ENCODE measurements around the gene FAM171A1.

FAM171A1 gene

GRCh38 chr10:15331461-15331860, 39.6 kb downstream of the FAM171A1 start:
- no peak overlapping the region for H3K4me3 ChIP-seq (ENCODE audit: control insufficient read depth, low read depth, low read length)
- no peak for TF ChIP-seq CTCF (IDR thresholded peaks at IDR 0.05; ENCODE audit: control insufficient read depth, insufficient read depth, low read depth, low read length, missing control alignments)
- DNase-seq (ENCODE audit: low read depth) = no peak

- no peak for DNase-seq (ENCODE audit: low read depth)
- no peak for TF ChIP-seq CTCF (IDR thresholded peaks at IDR 0.05; ENCODE audit: control insufficient read depth, insufficient read depth, low read depth, low read length, missing control alignments)
- no peak overlapping the region for H3K4me3 ChIP-seq (ENCODE audit: control insufficient read depth, low read depth, low read length)
These were observed 41.7 kb downstream of the FAM171A1 start for GRCh38 chr10:15329437-15329836.

- H3K4me3 ChIP-seq (ENCODE audit: control insufficient read depth, low read depth, low read length) = no peak overlapping the region
- DNase-seq (ENCODE audit: low read depth) = no peak
- TF ChIP-seq CTCF (IDR thresholded peaks at IDR 0.05; ENCODE audit: control insufficient read depth, insufficient read depth, low read depth, low read length, missing control alignments) = no peak
These were observed 45.2 kb downstream of the FAM171A1 start for GRCh38 chr10:15325944-15326284.

- DNase-seq (ENCODE audit: low read depth) = no peak
- TF ChIP-seq CTCF (IDR thresholded peaks at IDR 0.05; ENCODE audit: control insufficient read depth, insufficient read depth, low read depth, low read length, missing control alignments) = no peak
- H3K4me3 ChIP-seq (ENCODE audit: control insufficient read depth, low read depth, low read length) = no peak overlapping the region
These were observed 45.7 kb downstream of the FAM171A1 start for GRCh38 chr10:15325243-15325943.

- no peak overlapping the region for H3K4me3 ChIP-seq (ENCODE audit: control insufficient read depth, low read depth, low read length)
- TF ChIP-seq CTCF (IDR thresholded peaks at IDR 0.05; ENCODE audit: control insufficient read depth, insufficient read depth, low read depth, low read length, missing control alignments) = no peak
- no peak for DNase-seq (ENCODE audit: low read depth)
These were observed 46.5 kb downstream of the FAM171A1 start for GRCh38 chr10:15324611-15325010.

- no peak for DNase-seq (ENCODE audit: low read depth)
- no peak for TF ChIP-seq CTCF (IDR thresholded peaks at IDR 0.05; ENCODE audit: control insufficient read depth, insufficient read depth, low read depth, low read length, missing control alignments)
- no peak overlapping the region for H3K4me3 ChIP-seq (ENCODE audit: control insufficient read depth, low read depth, low read length)
These were observed 47.0 kb downstream of the FAM171A1 start for GRCh38 chr10:15324113-15324512.
